HCT116 (cell line): ENCODE results near the gene NPFF. TPM values are rescaled to one million over a fixed set of nuclear protein-coding genes. Genes with fewer than 3 reads are reported as not detected.

Experiments
- ATAC-seq: fragments of 200-7000 bp; cut with Tn5 transposase; 2 replicates; pipeline ENCODE4 v1.9.1; 2020; ENCODE audit warnings: mild to moderate bottlenecking, moderate library complexity
- BruUV-seq: library from RNA; stranded (reverse); fragments of 400-500 nt; replicated peaks from 2 replicates; lab custom pipeline; 2021; lab: Mats Ljungman, UMichigan
- CTCF ChIA-PET: fragments of 300-600 bp; sonication (Branson Sonifier 250); formaldehyde crosslinking; loops from one replicate; lab custom pipeline; 2021; ENCODE audit warnings: antibody characterized with exemption; lab: Charles Lee
- POLR2A ChIA-PET: fragments of 300-600, 350-600 bp; sonication (Branson Sonifier 250); formaldehyde crosslinking; loops from one replicate; lab custom pipeline; 2021; ENCODE audit warnings: antibody characterized with exemption; lab: Charles Lee
- RAD21 ChIA-PET, 2 experiments: fragments of 300-600 bp; sonication (Branson Sonifier 250); formaldehyde crosslinking; loops; one replicate each; lab custom pipeline; 2023; ENCODE audit warnings: low total read pairs in 2 of 2; ENCODE audit not compliant: uncharacterized antibody in 2 of 2, unreplicated experiment in 2 of 2, low non-redundant PET in 1 of 2; lab: Charles Lee
- DNase-seq: peaks from one replicate; pipeline ENCODE4 v3.0.0-alpha.2; 2010; ENCODE audit warnings: low read depth, low spot score
- H2AFZ ChIP-seq: fragments of 200-600 bp; shearing (Covaris generic), sonication (generic); 2 replicates; pipeline ENCODE4 v1.6.1; 2017; ENCODE audit warnings: low read depth, mixed run types, mixed read lengths, antibody characterized with exemption, low read length; ENCODE audit not compliant: poor library complexity, severe bottlenecking
- H3K27ac ChIP-seq: 2 replicates; pipeline ENCODE4 v1.5.1; 2012; ENCODE audit warnings: low read depth, low read length
- H3K27me3 ChIP-seq: fragments of 200-600 bp; sonication (generic); 2 replicates; pipeline ENCODE4 v1.6.1; 2016; ENCODE audit warnings: mixed run types, low read length, mixed read lengths; ENCODE audit not compliant: insufficient read depth
- H3K36me3 ChIP-seq, 2 experiments: fragments of 200-500 bp in 1 of 2; fragments of 200-600 bp in 1 of 2; sonication (Bioruptor generic) in 1 of 2; sonication (generic) in 1 of 2; 2 replicates each; pipeline versions ENCODE4 v1.5.1 to v1.6.1; 2014 to 2016; ENCODE audit warnings: low read length in 2 of 2, inconsistent platforms in 1 of 2, mixed read lengths in 1 of 2, mixed run types in 1 of 2; ENCODE audit not compliant: insufficient read depth in 2 of 2, control insufficient read depth in 1 of 2
- H3K4me1 ChIP-seq, 2 experiments: fragments of 200-600 bp in 1 of 2; sonication (generic) in 1 of 2; 2 replicates each; pipeline versions ENCODE4 v1.5.1 to v1.6.1; 2012 to 2017; ENCODE audit warnings: low read length in 2 of 2, inconsistent platforms in 1 of 2, mild to moderate bottlenecking in 1 of 2, mixed read lengths in 1 of 2, mixed run types in 1 of 2, moderate library complexity in 1 of 2; ENCODE audit not compliant: insufficient read depth in 2 of 2, control insufficient read depth in 1 of 2
- H3K4me2 ChIP-seq: fragments of 200-600 bp; sonication (generic); 2 replicates; pipeline ENCODE4 v1.6.1; 2017; ENCODE audit warnings: mixed run types, low read length, mixed read lengths
- H3K4me3 ChIP-seq, 2 experiments: fragments of 200-600 bp in 1 of 2; sonication (generic) in 1 of 2; replicated peaks in 1 of 2; 2 replicates each; pipeline ENCODE4 v1.5.1; 2011 to 2016; ENCODE audit warnings: low read length in 2 of 2, control low read depth in 1 of 2, low read depth in 1 of 2, mild to moderate bottlenecking in 1 of 2, mixed read lengths in 1 of 2, mixed run types in 1 of 2
- H3K79me2 ChIP-seq: fragments of 200-600 bp; sonication (generic); 2 replicates; pipeline ENCODE4 v1.6.1; 2017; ENCODE audit warnings: mild to moderate bottlenecking, mixed run types, low read length, moderate library complexity, mixed read lengths; ENCODE audit not compliant: insufficient read depth
- H3K9ac ChIP-seq: fragments of 200-600 bp; sonication (generic); 2 replicates; pipeline ENCODE4 v1.6.1; 2016; ENCODE audit warnings: low read length, mixed read lengths
- H3K9me2 ChIP-seq: fragments of 200-600 bp; sonication (generic), shearing (Covaris generic); 2 replicates; pipeline ENCODE4 v1.6.1; 2017; ENCODE audit warnings: mixed run types, mild to moderate bottlenecking, moderate library complexity; ENCODE audit not compliant: insufficient read depth
- H3K9me3 ChIP-seq, 2 experiments: fragments of 200-500 bp in 1 of 2; fragments of 200-600 bp in 1 of 2; sonication (Bioruptor generic) in 1 of 2; sonication (generic) in 1 of 2; 2 replicates each; pipeline ENCODE4 v1.6.1; 2014 to 2017; ENCODE audit warnings: low read length in 2 of 2, mixed read lengths in 2 of 2, inconsistent platforms in 1 of 2, low read depth in 1 of 2, mild to moderate bottlenecking in 1 of 2, mixed run types in 1 of 2, moderate library complexity in 1 of 2; ENCODE audit not compliant: control insufficient read depth in 1 of 2, insufficient read depth in 1 of 2
- H4K20me1 ChIP-seq: fragments of 200-600 bp; sonication (generic), shearing (Covaris generic); 2 replicates; pipeline ENCODE4 v1.6.1; 2017; ENCODE audit warnings: mixed run types, mild to moderate bottlenecking, moderate library complexity; ENCODE audit not compliant: insufficient read depth
- CEBPB ChIP-seq: IDR thresholded peaks from 2 replicates; pipeline ENCODE4 v1.6.1; 2012; ENCODE audit warnings: low read depth
- POLR2AphosphoS5 ChIP-seq: IDR thresholded peaks from 2 replicates; pipeline ENCODE4 v1.6.1; 2011; ENCODE audit warnings: mild to moderate bottlenecking, low read depth, low read length, moderate library complexity
- YY1 ChIP-seq: IDR thresholded peaks from 2 replicates; pipeline ENCODE4 v1.6.1; 2011; ENCODE audit warnings: low read length, low read depth, moderate library complexity, mild to moderate bottlenecking; ENCODE audit not compliant: insufficient replicate concordance; ENCODE audit errors: extremely low read depth
- intact Hi-C: fragments of 100-400 bp; cut with micrococcal nuclease; formaldehyde crosslinking; loops from 2 replicates; pipeline ENCODE4 v1.10.0; 2022
- total RNA-seq: library from RNA; stranded (reverse); gene quantifications from one replicate; pipeline ENCODE4 v1.2.1, GENCODE V29; 2021; ENCODE audit not compliant: unreplicated experiment
- TF ChIP-seq, protein P1 (sequence below), 3 experiments: fragments of 200-600 bp in 1 of 3; sonication (generic) in 1 of 3; IDR thresholded peaks in 2 of 3; conservative IDR thresholded peaks in 1 of 3; 2 replicates each; pipeline ENCODE4 v1.5.1; 2012 to 2017; ENCODE audit warnings: low read depth in 2 of 3, low read length in 2 of 3, antibody characterized with exemption in 1 of 3, borderline replicate concordance in 1 of 3, control low read depth in 1 of 3, mild to moderate bottlenecking in 1 of 3, mixed read lengths in 1 of 3, mixed run types in 1 of 3, moderate library complexity in 1 of 3; ENCODE audit not compliant: insufficient read depth in 1 of 3
- TF ChIP-seq, protein P2 (sequence below): IDR thresholded peaks from 2 replicates; pipeline ENCODE4 v1.6.1; 2012

The NPFF gene
- total RNA-seq, 1 experiment from 2014 or later = not detected

DNA sequence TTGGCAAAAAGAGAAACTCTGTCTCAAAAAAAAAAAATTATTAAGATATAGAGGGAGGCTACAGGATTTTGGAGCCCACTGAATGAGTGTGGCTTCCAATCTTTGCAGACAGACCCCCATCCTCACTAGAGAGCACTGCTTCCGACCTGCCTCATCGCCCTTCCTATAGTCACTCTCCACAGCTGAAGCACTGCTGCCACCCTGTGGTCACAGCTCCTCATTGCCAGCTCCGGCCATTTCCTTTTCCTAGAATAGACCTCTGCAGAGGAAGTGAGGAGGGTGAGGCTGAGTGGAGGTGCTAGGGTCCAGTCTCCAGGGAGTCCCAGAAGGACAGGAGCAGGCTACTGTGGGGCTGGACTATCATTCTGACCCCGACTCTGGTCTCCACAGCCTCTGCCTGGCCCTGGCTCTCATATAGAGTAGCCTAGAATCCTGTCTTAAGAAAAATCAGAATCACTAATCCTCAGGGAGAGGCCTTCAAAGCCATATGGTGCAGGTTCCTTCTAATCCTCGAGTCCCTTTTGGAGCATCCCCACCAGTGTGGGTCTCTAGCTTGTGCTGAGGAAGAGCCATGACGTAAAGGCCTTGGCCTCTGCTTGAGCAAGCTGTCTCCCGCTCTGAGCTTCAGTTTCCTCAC, 1.4 kb upstream of the NPFF start:
- peaks cover 5 to 12% of the 10 kb centered on the region in 2 experiments; a peak in 3 of 4 replicates for H3K36me3 ChIP-seq
- no peaks in the 10 kb centered on the region for H3K9me3 ChIP-seq
- intact Hi-C loops = loop anchor here (1.0 to 2.0 kb wide), 3 partner anchors 88 to 184 kb away; no protein-coding TSS in a partner anchor
- TF ChIP-seq, protein P1, sequence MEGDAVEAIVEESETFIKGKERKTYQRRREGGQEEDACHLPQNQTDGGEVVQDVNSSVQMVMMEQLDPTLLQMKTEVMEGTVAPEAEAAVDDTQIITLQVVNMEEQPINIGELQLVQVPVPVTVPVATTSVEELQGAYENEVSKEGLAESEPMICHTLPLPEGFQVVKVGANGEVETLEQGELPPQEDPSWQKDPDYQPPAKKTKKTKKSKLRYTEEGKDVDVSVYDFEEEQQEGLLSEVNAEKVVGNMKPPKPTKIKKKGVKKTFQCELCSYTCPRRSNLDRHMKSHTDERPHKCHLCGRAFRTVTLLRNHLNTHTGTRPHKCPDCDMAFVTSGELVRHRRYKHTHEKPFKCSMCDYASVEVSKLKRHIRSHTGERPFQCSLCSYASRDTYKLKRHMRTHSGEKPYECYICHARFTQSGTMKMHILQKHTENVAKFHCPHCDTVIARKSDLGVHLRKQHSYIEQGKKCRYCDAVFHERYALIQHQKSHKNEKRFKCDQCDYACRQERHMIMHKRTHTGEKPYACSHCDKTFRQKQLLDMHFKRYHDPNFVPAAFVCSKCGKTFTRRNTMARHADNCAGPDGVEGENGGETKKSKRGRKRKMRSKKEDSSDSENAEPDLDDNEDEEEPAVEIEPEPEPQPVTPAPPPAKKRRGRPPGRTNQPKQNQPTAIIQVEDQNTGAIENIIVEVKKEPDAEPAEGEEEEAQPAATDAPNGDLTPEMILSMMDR (IDR thresholded peaks at IDR 0.05 in 2 of 3, conservative IDR thresholded peaks at IDR 0.05 in 1 of 3; ENCODE audit: borderline replicate concordance in 1 of 3, insufficient read depth in 1 of 3, low read depth in 2 of 3, low read length in 2 of 3) = peak in 2 of 3 experiments; percentile 94 to 95; a peak in 4 of 6 replicates
- no peak for TF ChIP-seq CEBPB
- peak; percentile 32 for TF ChIP-seq YY1
- 0 out of 2 replicates have a peak, but pooled peaks have one; percentile 21 for TF ChIP-seq POLR2AphosphoS5
- TF ChIP-seq, protein P2, sequence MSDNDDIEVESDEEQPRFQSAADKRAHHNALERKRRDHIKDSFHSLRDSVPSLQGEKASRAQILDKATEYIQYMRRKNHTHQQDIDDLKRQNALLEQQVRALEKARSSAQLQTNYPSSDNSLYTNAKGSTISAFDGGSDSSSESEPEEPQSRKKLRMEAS = no peak
- ChIA-PET RAD21 (interaction anchor here (0.7 to 1.4 kb wide), 3 partner anchors 32 to 163 kb away, joined by 3 to 5 read pairs (median 5); no protein-coding TSS in a partner anchor), CTCF (interaction anchor here (0.6 to 2.8 kb wide), 17 partner anchors 9 to 350 kb away, joined by 3 to 21 read pairs (median 5); partner anchors contain the start of genes AAAS, ATP5MC2, MAP3K12 and SP1), POLR2A (interaction anchor here (1.0 kb wide), 1 partner anchor 235 kb away, joined by 3 read pairs; no protein-coding TSS in a partner anchor)
- H3K79me2 ChIP-seq = no peaks in the 10 kb centered on the region
- H3K27ac ChIP-seq = 0 out of 2 replicates have a peak overlapping the region, but pooled peaks have one; percentile 23
- no peaks in the 10 kb centered on the region for H4K20me1 ChIP-seq
- no peak overlapping the region for H2AFZ ChIP-seq
- no peaks in the 10 kb centered on the region for H3K9me2 ChIP-seq
- DNase-seq = no peak
- peak; percentile 98 for ATAC-seq
- H3K4me2 ChIP-seq = no peak overlapping the region
- H3K9ac ChIP-seq = no peak overlapping the region
- no peak overlapping the region for H3K4me3 ChIP-seq
- no TSS peak for BruUV-seq
- no peaks in the 10 kb centered on the region for H3K27me3 ChIP-seq
- H3K4me1 ChIP-seq = peaks cover 0 to 6% of the 10 kb centered on the region in 2 experiments; a peak in 1 of 4 replicates
